ENCODE data around the gene NCKIPSD.

NCKIPSD gene

DNA sequence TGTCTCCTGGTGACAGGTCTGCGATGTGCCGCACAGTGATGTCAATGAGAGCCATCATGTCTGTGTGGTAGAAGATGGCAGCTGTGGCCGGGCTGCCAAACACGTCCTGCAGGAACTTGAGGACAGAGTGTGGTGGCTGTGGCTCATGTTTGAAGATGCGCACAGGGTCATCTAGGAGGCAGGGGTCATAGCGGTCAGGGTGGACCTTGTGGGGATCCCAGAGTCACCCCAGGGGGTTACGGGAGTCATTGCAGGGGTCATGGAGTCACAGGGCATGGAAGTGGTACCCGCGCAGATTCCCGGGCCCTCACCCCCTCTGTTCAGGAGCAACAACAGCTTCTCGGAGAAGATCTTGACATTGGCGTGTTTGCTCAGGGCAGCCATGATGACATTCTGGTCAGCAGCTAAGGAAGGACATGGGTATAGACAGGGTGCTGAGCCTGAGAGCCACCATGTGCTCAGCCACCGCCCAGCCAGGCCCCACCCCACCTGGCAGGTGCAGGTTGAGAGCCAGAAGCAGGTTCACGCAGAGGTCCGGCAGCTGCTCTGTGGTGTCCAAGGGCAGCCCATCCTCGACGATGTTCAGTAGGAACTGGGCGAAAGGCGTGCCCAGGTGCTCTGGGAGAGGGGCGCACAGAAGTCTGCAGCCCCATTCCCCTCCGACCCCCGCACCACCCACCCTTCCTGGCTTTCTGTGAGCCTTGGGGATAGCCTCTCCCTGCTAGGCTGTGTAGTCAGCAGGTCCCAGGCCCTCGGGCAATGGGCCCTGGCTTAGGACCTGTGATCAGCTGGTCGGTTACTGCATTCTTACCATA, 6.9 kb downstream of the NCKIPSD start:
- no peak for DNase-seq (ENCODE audit: low spot score)

DNA sequence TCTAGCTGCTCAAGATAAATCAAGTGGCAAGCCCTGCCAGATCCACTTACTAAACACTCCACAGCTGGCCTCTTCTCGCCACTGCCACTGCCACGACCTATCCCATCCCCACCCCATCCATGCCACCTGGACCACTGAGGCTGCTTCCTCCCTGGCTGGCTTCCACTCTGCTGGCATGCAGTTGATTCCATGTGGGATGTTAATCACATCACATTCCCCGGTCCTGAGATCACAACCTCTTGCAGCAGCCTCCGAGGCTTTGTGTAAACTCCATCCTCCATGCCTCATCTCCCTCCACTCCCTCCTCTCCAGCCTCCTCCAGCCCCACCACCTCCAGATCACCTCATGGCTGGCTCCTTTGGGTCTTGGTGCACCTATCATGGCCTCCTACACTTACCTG, 7.7 kb downstream of the NCKIPSD start:
- no peak for DNase-seq (ENCODE audit: low spot score)

DNA sequence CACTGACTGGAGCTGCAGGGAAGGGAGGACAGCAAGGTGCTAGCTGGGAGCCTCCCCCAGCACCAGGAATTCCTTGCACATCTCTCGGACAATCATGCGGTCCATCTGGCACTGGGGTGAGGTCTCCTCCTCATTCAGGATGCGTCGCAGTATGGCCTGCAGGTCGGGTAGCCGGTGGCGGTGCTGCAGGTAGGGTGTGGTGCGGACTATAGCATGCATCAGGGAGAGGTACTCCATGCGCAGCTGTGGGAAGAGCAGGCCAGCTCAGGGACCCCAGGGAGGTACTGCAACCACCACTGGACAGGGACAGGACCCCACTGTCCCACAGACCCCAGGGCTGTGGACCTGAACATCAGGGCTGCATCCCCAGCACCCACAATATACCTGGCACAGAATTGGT, 11.2 kb downstream of the NCKIPSD start:
- no peak for DNase-seq (ENCODE audit: low spot score)

DNA sequence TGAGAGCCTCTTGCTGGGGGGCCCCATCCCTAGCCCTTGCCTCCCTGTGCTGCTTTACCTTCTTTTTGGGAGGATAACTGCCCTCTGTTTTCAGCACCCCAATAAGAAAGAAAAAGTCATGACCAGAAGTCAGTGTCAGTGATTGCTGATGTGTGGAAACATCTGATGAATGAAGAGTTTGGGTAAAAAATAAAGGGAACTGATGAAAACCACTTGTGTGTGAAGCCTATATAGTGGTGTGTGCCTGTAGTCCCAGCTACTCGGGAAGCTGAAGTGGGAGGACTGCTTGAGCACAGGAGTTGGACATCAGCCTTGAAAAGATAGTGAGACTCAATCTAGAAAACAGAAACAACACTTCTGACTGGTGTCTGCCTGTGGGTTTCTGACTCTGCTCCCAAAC, 13.2 kb downstream of the NCKIPSD start:
- DNase-seq (ENCODE audit: low spot score): no peak

DNA sequence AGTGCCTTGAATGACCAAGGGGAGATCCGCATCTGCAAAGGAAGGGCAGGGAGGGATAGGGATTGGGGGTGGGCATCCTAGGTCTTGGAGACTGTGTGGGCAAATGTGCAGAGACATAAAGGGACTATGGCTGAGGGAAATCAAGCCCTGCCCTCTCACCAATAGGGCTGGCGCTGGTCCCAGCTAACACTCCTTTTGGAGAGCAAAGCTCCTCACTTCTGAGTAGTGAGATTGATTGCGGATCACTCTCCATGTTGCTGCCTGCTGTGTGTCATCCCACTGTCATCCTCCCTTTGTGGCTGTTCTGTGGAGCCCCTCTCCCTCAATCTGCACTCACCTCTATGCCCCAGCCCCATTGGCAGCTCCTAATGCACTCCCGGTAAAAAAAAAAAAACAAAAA, 20.8 kb downstream of the NCKIPSD start:
- no peak for DNase-seq (ENCODE audit: low spot score)

DNA sequence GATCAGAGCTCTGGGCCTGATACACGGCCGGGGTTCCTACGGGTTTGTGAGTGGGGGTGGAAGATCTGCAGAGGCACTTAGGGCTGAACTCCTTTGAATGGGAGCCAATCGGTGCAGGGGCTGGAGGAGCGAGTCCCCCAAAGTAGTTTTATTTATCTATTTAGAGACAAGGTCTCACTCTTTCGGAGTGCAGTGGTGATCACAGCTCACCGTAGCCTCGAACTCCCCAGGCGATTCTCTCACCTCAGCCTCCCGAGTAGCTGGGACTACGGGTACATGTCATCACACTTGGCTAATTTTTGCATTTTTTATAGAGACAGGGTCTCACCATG, 21.4 kb downstream of the NCKIPSD start:
- no peak for DNase-seq (ENCODE audit: low spot score)

DNA sequence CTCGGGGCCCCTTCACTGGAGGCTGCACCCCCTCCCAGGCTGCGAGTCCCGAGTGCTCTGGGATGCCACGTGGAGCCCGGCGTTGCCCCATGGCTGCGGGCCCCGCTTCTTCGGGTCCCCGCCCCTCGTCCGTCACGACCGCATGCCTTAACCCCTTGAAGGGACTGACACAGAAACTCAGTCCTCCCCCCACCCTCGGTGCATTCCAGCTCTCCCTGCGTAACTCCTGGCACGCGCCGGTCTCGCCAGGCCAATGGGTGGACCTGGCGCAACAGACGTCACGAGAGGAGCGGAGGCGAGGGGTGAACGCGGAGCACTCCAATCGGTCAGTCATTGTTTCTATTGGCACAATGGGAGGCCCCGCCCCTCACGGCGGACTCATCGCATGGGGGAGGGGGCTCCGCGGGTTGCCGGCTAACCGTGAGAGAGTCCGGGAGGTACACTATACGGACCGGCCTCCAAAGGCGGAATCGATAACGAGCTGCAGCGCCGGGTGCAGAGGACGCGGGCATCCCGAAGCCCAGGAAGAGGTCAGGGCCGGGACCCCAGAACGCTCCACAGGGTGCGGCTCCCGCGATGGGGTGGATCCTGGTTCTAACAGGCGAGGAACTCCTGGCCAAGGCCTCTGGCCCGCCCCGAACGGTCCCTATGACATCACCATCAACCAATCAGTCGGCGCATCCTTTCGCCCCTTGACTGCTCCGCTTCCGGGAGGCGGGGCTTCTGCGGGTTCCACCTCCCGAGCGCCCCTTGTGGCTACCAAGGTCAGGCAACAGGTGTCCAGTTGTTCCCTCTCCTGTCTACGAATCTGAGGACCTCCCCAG, 22.0 kb downstream of the NCKIPSD start:
- DNase-seq (ENCODE audit: low spot score): peak; percentile 99

DNA sequence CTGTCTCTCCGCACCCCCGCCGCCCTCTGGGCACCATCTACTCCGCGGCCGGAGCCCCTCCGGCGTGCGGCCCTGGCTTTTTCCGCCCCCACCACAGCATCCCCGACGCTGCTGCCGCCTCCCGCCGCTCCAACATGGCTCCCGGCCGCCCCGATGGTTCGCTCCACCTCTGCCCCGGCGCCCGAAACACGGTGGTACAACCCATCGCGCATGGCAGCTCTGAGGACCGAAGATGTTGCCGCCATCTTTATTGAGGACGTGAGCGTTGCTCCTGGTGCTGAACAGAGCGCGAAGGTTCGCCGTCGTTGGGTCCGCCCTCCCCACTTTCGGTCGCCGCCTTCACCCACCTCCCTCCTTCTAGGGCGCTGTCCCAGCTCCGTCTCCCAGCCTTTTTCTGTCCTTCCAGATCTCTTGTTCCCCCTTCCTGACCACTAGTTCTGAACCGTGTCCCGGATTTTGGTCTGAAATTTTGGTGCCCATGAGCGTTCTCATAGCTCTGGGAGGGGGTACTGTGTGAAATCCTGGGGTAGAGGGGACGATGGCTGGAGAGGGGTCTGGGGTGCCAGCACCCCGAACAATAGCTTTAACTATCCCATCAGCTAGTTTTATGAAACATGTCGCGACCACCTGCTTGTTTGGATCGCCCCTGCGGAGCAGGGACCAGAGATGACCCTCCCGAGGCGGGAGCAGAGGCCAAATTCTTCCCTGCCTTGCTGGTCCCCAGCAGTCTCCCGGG, 22.8 kb downstream of the NCKIPSD start, which contains the start of gene CELSR3:
TSS of gene CELSR3 (minus strand) at position 134 of the 736 bp plus-strand sequence. CDS start 252 bp downstream, outside the sequence.
- peak; percentile 73 for DNase-seq (ENCODE audit: low spot score)

DNA sequence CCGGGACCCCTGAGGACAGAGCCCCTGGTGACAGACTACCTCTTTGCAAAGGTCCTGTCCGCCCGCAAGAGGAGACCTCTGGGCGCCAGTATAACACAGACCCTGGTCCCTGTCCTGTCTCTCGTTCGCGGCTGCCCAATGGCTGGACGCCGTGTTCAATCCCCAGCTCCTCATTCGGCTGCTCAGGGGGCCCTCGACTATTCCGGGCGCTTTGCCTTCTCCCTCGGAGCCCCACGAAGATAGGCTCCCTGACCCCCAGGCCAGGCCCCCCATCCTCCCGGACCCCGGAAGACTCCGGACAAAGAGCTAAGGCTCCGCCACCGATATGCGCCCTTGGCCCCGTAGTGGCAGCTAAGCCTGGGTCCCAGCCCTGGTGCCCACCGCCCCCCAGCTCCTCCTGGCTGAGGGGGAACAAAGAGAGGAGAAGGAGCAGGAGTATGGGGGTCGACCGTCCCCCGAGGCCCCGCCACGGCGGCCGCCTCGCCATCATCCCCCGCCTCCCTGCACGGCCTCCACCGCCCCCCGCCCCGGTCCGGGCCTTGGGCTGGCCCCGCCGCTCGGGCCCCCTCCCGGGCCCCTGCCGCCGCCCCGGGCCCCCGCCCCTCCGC, 23.5 kb downstream of the NCKIPSD start:
- DNase-seq (ENCODE audit: low spot score): no peak

DNA sequence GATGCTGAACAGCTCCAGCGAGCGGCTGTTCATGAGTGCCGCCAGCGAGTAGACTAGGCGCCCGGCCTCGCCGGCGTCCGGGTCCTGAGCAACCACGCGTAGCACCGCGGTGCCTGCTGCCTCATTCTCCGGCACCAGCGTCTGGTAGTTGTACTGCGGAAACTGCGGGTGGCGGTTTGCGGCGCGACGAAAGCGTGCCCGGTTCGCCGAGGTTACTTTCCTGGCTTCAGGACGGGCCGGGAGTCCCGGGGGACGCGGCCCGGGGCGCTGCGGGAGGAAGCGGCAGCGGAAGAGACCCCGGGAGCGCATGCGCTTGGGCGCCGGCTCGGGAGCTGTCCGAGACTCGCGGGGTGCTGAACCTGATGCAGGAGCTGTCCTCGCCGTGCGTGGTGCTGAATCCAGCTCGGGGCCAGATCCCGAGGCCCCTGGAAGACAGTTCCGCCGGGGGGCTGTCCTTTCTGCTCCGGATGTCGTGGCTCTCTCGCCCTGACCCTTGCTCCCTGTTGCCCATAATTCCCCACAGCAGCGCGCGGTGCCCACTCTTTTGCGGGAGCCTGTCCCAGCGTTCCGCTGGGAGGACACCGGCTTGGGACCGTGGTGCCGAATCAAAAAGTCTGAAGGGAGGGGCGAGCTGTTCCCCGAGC, 24.1 kb downstream of the NCKIPSD start:
- no peak for DNase-seq (ENCODE audit: low spot score)

DNA sequence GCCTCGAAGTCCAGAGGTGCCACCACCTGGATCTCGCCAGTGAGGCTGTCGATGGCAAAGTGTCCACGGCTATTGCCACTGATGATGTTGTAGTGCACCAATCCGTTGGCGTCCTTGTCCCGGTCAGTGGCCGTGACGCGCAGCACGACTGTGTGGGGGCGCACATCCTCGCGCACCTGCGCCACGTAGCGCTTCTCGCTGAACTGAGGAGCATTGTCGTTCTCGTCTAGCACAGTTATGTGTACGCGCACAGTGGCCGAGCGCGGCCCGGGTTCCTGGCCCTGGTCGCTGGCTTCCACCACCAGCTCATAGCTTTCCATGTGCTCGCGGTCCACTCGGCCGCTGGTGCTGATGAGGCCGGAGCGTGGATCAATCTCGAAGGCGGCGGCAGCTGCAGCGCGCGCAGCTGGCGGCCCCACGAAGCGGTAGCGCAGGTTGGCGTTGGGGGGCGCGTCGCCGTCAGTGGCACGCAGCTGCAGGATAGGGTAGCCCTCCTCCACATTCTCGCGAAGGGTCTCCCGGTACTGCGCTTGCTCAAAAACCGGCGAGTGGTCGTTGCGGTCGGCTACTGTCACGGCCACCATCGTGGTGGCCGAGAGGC, 24.8 kb downstream of the NCKIPSD start:
- no peak for DNase-seq (ENCODE audit: low spot score)

DNA sequence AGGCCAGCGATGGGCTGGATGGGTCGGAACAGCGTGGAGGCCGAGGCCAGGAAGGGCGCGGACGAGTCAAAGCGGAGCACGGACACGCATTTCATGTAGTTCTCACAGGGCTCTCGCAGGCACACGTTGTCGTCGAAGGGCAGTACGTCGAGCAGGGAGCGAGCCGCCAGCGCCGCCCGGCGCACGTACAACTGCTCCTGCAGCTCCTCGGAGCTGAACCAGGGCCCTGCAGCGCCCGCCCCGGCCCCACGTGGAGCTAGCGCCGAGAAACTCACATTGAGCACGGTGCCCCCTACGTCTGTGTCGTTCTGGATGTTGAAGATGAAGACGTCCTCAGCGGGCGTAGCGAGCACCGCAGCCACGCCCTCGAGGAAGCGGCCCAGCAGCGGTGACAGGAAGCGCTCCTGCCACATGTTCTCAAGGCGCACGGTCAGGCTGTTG, 28.9 kb downstream of the NCKIPSD start:
- DNase-seq (ENCODE audit: low spot score): no peak

DNA sequence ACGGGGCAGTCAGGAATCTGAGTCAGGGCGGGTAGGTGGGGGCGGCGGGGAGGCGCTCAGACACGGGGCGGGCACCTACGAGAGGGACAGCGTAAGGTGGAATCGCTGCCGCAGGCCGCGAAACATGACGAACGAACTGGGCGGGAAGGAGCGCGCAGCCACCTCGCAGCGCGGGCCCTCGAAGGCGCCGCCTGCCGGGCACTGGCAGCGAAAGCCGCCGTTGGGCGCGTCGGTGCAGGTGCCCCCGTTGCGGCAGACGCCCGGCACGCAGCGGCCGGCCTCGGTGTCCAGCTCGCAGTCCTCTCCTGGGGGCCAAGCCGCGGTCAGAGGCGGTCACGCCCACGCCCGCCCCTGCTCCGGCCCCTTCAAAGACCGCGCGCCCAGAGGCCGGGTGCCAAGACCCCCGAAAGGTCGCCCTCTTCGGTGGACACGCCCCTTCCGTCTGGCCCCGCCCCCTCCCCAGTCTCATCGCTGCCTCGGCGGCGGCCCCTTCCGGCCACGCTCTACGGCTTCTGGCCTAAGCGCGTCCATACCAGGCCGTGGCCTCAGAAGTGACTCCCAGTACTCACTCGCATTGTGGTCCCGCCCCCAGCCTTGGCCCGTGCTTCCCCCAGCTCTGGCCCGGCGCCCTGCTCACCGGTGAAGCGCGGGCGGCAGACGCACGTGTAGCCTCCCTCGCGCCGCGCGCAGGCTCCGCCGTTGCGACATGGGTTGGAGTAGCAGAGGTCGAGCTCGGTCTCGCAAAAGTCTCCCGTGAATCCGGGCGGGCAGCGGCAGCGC, 29.5 kb downstream of the NCKIPSD start:
- DNase-seq (ENCODE audit: low spot score): no peak

DNA sequence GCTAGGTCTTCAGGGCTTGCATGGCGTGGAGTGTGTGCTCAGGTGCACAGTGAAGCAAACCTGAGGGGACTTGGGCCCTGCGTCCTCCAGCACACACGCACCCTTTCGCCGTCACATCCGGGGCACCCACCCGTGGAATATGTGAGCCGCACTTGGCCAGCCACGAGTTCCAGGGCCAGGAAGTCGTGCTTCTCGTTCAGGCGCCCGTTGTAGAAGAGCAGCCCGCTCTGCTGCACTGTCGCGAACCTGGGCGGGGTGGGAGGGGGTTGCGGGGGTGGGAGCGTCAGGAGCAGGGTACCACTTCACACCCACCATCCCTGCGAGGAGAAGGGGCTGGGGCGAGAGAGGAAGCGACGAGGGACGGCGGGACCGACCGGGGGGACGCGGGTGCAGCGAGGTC, 30.1 kb downstream of the NCKIPSD start:
- DNase-seq (ENCODE audit: low spot score): no peak

DNA sequence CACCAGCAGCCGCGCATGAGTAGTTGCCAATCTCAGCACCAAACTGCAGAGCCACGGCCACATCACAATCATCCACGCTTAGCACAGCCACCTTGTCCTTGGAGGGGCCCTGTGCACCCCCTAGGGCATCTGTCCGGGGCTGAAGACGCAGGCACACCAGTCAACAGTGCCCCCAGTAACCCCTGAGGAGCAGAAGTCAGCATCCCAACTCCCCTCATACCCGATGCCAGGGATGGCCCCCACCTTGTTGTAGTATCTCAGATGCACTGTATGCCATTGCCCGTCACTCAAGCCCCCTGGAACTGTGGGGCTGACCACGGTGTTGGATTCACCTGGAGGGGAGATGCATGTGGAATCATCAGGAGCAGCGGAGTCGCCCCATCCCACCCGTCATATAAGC, 30.7 kb downstream of the NCKIPSD start:
- DNase-seq (ENCODE audit: low spot score): no peak

DNA sequence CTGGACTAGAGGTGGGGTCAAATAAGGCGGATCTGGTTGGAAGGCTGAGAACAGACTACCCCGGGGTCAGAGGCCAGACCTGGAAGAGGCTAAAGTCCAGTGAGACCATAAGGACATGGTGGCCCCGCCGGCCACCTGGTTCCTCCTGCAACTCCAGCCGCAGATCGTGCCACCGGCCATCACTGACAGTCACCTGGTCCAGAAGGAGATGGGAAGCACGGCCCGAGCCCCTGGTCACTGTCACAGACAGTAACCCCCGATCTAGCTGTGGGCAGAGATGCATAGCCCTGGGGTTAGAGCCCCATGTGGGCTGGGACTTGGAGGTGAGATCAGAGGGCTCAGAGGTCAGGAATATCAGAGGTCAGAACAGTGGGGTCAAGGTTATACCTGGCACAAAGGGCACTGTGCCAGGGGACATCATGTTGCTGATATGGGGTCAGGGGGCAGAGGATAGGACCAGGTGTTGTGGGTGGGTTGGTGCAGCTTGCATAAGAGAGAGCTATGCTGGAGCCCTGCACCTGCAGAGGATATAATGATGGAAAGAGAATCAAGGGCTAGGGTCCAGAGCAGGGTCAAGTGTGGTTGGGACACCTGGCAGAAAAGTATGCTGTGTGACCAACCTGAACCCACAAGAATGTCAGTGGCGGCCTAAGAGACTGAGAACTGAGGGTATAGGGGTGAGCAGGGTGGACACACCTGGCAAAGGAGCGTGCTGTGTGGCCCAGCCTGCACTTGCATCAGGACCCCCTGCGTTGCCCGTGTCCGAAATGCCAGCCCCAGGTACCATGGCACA, 32.6 kb downstream of the NCKIPSD start:
- DNase-seq (ENCODE audit: low spot score): no peak

DNA sequence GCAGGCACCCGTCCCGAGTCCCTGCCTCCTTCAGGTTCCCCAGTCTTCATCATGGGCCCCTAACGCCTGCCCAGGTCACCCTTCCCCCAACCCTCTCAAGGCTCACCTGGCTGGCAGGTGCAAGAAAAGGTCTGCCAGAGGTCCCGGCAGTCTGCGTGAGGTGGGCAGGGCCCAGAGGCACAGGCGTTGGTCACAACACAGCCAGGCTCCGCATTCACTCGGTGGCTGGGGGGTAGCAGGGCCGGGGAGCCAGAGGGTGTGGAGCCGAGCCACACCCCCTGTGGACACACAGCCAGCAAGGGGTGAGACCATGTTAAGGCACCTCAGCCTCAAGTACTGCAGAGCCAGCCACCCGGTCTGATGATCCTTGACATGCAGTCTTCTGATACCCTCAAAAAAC, 33.9 kb downstream of the NCKIPSD start:
- DNase-seq (ENCODE audit: low spot score): no peak

DNA sequence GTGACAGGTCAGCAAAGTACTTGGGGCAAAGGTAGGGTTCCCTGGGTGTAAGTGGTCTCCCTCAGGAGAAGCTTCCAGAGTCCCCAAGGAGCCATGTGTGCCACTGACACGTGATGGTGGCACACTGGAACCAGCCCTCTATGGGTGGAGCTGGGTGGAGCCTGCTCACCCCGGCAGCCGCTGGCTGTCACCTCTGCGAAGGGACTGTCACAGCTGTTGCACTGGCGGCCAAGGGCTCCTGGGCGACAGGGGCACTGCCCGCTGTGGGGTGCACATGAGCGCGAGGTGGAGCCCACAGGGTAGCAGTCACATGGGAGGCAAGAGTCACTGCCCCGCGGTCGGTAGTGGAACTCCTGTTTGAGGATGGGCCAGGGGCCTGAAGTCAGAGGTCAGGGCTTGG, 35.0 kb downstream of the NCKIPSD start:
- DNase-seq (ENCODE audit: low spot score): no peak

DNA sequence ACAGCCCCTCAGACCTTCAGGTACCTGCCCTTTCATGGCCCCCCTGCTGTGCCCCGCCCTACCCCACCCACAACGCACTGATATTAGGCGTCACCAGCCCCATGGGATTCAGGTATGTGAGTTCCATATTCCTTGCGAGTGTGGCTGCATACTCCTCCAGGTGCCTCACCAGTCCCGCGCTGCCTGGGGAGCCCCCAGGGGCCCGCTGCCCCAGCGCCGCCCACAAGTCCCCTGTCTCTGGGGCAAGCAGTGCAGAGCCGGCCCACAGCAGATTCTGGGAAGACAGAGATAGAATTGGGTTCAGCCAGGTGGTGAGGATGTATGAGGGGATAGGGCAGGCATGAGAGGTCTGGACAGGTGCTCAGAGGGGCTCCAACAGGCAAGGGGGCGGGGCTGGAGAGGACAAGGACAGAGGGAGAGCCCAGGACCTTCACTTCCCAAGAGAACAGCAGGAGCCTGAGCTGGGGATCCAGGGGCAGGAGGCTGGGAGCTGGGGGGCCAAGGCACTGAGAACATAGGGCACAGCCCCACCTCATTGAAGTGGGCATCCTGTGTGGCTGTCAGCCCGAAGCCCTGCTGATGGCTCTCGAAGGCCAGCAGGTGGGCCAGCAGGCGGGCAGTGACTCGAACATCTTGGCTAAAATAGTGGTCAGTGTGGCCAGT, 37.4 kb downstream of the NCKIPSD start:
- no peak for DNase-seq (ENCODE audit: low spot score)
